ENCODE data around the gene GRAMD1B.
"Not testable (repeated sequence)": the region's sequence is repeated elsewhere in the genome, so short reads cannot be mapped to it uniquely, and the experiment has no call there.

GRCh38 chr11:123513309-123513708 lies 83.2 kb downstream of the GRAMD1B start:
- TF ChIP-seq, protein P1, sequence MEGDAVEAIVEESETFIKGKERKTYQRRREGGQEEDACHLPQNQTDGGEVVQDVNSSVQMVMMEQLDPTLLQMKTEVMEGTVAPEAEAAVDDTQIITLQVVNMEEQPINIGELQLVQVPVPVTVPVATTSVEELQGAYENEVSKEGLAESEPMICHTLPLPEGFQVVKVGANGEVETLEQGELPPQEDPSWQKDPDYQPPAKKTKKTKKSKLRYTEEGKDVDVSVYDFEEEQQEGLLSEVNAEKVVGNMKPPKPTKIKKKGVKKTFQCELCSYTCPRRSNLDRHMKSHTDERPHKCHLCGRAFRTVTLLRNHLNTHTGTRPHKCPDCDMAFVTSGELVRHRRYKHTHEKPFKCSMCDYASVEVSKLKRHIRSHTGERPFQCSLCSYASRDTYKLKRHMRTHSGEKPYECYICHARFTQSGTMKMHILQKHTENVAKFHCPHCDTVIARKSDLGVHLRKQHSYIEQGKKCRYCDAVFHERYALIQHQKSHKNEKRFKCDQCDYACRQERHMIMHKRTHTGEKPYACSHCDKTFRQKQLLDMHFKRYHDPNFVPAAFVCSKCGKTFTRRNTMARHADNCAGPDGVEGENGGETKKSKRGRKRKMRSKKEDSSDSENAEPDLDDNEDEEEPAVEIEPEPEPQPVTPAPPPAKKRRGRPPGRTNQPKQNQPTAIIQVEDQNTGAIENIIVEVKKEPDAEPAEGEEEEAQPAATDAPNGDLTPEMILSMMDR (IDR thresholded peaks at IDR 0.05; ENCODE audit: poor library complexity) = not testable (repeated sequence)
- TF ChIP-seq EZH2phosphoT487 (IDR thresholded peaks at IDR 0.05; ENCODE audit: low read depth, severe bottlenecking, unreplicated experiment) = not testable (repeated sequence)
